NCI-H1417 (cell line): Measurements from ENCODE around the gene DHFR.
"Not testable (repeated sequence)": the region's sequence is repeated elsewhere in the genome, so short reads cannot be mapped to it uniquely, and the experiment has no call there.

Experiments
- DNase-seq, 3 experiments: peaks; one replicate each; lab custom pipeline; 2025; lab: John Stamatoyannopoulos, UW

The DHFR gene

GRCh38 chr5:80597500-80597899, 57.3 kb downstream of the DHFR start:
- DNase-seq = no peak

- no peak for DNase-seq
These were observed 60.0 kb downstream of the DHFR start for GRCh38 chr5:80594810-80595209.

- no peak for DNase-seq
These were observed 62.0 kb downstream of the DHFR start for GRCh38 chr5:80592761-80593160.

- DNase-seq = no peak
These were observed 62.7 kb downstream of the DHFR start for GRCh38 chr5:80592105-80592504.

GRCh38 chr5:80591352-80591751, 63.4 kb downstream of the DHFR start:
- no peak for DNase-seq

DNA sequence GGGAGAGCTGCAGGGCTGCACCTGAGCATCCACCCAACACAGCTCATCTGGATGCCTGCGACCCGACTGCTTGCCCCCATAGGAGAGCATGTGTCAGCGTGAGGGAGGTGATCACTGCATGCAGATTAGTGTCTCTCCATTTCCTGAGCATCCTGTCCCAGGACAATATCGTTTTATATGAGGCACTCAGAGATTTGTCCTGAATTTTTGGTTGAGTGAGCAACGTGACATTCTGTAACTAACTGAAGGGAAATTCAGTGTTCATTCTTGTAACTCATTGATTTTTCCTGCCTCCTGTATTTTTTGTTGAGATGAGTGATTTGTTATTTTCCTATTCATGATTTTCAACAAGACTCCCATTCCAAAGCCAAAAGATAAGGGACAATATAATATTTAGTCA, 64.0 kb downstream of the DHFR start:
- no peak for DNase-seq

DNA sequence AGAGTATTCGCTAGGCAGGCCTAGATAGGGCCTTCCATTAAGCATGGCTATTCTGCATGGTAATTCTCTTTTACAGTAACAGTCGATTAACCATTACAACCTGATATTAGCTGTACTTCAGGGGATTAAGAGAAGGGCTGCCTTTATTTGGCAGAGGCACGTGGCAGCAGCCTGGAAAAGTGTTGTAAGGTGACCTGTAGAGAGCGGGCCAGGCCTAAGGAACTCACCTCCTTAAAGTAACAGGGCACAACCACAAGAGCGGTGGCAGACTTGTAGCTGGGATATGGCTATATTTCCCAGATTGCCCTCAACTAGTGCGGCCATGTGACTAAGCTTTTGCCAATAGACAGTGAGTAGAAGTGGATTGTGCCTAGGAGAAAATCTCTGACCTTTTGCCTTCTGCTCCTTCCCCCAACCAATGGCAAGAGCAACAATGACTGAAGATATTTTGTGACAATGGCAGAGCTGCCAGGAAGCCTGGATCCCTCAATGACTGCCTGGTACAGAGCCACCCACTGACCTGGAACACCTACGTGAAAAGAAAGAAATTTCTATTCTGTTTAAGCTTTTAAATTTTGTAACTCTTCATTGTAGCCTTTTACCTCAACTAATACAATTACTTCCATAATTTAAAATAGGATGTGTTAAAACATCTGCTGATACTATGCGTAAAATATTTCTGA, 65.8 kb downstream of the DHFR start:
- DNase-seq = no peak

GRCh38 chr5:80584770-80585169, 70.0 kb downstream of the DHFR start:
- no peak for DNase-seq

- DNase-seq = not testable (repeated sequence)
These were observed 74.5 kb downstream of the DHFR start for GRCh38 chr5:80580291-80580690.

DNA sequence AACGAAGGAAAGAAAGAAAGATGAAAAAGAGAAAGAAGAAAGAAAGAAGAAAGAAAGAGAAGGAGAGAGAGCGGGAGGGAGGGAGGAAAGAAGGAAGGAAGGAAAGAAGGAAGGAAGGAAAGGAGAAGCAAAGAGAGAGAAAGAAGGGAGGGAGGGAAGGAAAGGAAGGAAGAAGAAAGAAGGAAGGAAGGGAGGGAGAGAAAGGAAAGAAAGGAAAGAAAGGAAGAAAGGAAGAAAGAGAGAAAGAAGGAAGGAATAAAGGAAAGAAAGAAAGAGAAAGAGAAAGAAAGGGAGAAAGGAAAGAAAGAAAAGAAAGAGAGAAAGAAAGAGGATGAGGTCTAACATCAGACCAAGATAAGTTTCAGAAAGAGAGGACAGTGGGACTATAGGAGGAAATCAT, 75.7 kb downstream of the DHFR start:
- no peak for DNase-seq

GRCh38 chr5:80577707-80578106, 77.1 kb downstream of the DHFR start:
- DNase-seq = no peak

GRCh38 chr5:80576383-80576782, 78.4 kb downstream of the DHFR start:
- DNase-seq = no peak
